Measurements from ENCODE around the gene TMEM30A.

DNA sequence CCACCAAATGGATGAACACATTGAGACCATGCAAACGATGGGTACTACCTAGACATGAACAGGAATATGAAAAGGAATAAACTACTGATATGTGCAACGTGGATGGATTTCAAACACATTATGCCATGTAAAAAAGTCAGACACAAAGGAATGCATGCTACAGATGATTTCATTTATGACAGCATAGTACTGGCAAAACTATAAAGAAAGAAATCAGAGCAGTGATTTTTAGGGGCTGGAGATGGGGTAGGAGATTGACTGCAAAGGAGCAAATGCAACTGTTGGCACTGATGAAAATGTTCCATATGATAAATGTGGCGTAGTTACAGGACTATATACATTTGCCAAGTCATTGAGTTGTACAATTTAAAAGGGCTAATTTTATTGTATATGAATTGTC, 65.3 kb downstream of the TMEM30A start:
- TF ChIP-seq, protein P1, sequence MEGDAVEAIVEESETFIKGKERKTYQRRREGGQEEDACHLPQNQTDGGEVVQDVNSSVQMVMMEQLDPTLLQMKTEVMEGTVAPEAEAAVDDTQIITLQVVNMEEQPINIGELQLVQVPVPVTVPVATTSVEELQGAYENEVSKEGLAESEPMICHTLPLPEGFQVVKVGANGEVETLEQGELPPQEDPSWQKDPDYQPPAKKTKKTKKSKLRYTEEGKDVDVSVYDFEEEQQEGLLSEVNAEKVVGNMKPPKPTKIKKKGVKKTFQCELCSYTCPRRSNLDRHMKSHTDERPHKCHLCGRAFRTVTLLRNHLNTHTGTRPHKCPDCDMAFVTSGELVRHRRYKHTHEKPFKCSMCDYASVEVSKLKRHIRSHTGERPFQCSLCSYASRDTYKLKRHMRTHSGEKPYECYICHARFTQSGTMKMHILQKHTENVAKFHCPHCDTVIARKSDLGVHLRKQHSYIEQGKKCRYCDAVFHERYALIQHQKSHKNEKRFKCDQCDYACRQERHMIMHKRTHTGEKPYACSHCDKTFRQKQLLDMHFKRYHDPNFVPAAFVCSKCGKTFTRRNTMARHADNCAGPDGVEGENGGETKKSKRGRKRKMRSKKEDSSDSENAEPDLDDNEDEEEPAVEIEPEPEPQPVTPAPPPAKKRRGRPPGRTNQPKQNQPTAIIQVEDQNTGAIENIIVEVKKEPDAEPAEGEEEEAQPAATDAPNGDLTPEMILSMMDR (conservative IDR thresholded peaks at IDR 0.05; ENCODE audit: low read length), result no peak
- TF ChIP-seq EZH2phosphoT487 (IDR thresholded peaks at IDR 0.05; ENCODE audit: borderline replicate concordance, low read depth, low read length), result no peak

Data from OCI-LY7 (cell line).